Measurements from ENCODE around the gene BANF2.

GRCh38 chr20:17680836-17681725 is 18.7 kb upstream of the BANF2 start:
- TF ChIP-seq, protein P1, sequence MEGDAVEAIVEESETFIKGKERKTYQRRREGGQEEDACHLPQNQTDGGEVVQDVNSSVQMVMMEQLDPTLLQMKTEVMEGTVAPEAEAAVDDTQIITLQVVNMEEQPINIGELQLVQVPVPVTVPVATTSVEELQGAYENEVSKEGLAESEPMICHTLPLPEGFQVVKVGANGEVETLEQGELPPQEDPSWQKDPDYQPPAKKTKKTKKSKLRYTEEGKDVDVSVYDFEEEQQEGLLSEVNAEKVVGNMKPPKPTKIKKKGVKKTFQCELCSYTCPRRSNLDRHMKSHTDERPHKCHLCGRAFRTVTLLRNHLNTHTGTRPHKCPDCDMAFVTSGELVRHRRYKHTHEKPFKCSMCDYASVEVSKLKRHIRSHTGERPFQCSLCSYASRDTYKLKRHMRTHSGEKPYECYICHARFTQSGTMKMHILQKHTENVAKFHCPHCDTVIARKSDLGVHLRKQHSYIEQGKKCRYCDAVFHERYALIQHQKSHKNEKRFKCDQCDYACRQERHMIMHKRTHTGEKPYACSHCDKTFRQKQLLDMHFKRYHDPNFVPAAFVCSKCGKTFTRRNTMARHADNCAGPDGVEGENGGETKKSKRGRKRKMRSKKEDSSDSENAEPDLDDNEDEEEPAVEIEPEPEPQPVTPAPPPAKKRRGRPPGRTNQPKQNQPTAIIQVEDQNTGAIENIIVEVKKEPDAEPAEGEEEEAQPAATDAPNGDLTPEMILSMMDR (IDR thresholded peaks at IDR 0.05) = peak; percentile 42 to 94 (median 89)
- no peak for TF ChIP-seq POLR2A (IDR thresholded peaks at IDR 0.05)

All from prostate gland (tissue), 2 donors.